Colonic mucosa (tissue), 4 donors: ENCODE measurements around the gene MBD4. TPM values are rescaled to one million over a fixed set of nuclear protein-coding genes. Genes with fewer than 3 reads are reported as not detected.
A peak's percentile ranks its signal among the peaks of the same experiment; 100 is the strongest.

Experiments
- DNase-seq: peaks from one replicate; pipeline ENCODE4 v3.0.0-alpha.2; 2020
- H3K27ac ChIP-seq: fragments of 200-600 bp; one replicate; pipeline ENCODE4 v1.8.0; 2021
- H3K27me3 ChIP-seq: fragments of 200-600 bp; one replicate; pipeline ENCODE4 v1.8.0; 2021
- H3K36me3 ChIP-seq: fragments of 200-600 bp; one replicate; pipeline ENCODE4 v1.8.0; 2021
- H3K4me1 ChIP-seq: fragments of 200-600 bp; one replicate; pipeline ENCODE4 v1.8.0; 2021; ENCODE audit warnings: mild to moderate bottlenecking
- H3K4me3 ChIP-seq: fragments of 200-600 bp; one replicate; pipeline ENCODE4 v1.8.0; 2021
- H3K9ac ChIP-seq, 2 donors: one replicate each; pipeline ENCODE4 v1.7.0; 2013; ENCODE audit warnings: control low read depth in 2 of 2, low read depth in 2 of 2, low read length in 2 of 2
- H3K9me3 ChIP-seq: fragments of 200-600 bp; one replicate; pipeline ENCODE4 v1.8.0; 2021
- CTCF ChIP-seq: fragments of 200-600 bp; IDR thresholded peaks from one replicate; pipeline ENCODE4 v1.8.0; 2022; ENCODE audit warnings: antibody characterized with exemption, mild to moderate bottlenecking
- intact Hi-C: fragments of 100-400 bp; cut with DNase I; formaldehyde crosslinking; loops from one replicate; pipeline ENCODE4 v1.14.1; 2022
- total RNA-seq, 2 donors: library from RNA; stranded (reverse); fragmentation: NEBNext Ultra II Directional in 1 of 2; extraction: Animal tissue kit (Norgen Biotek cat#: 25700) in 1 of 2; gene quantifications; one replicate each; pipeline ENCODE4 v1.2.1, GENCODE V29; 2021
- donor health status: healthy.
- donor health status: DM: no; HTN: no; CAD: no.
- donor health status: DM: no; HTN: no; CAD: no.

The MBD4 gene
- total RNA-seq, 2 donors from 2014 or later = 25.0 to 28.9 TPM

GRCh38 chr3:129441782-129442181 is 2.0 kb upstream of the MBD4 start:
- Histone ChIP-seq H3K27me3 (no peaks in the 10 kb centered on the region), H3K9me3 (no peaks in the 10 kb centered on the region), H3K4me3 (no peak overlapping the region), H3K4me1 (peaks cover 7% of the 10 kb centered on the region), H3K9ac (peak overlapping the region in 1 of 2 donors; percentile 81), H3K36me3 (no peaks in the 10 kb centered on the region), H3K27ac (peak overlapping the region; percentile 34)
- intact Hi-C loops = no loop called here
- DNase-seq = no peak
- TF ChIP-seq CTCF = no peak

GRCh38 chr3:129441215-129441614 is 1.5 kb upstream of the MBD4 start:
- DNase-seq = no peak
- intact Hi-C loops = no loop called here
- peak overlapping the region; percentile 78 for H3K4me3 ChIP-seq
- no peaks in the 10 kb centered on the region for H3K9me3 ChIP-seq
- peak overlapping the region; percentile 36 to 81 for H3K9ac ChIP-seq
- H3K4me1 ChIP-seq = peaks cover 7% of the 10 kb centered on the region
- TF ChIP-seq CTCF = no peak
- no peaks in the 10 kb centered on the region for H3K27me3 ChIP-seq
- no peaks in the 10 kb centered on the region for H3K36me3 ChIP-seq
- H3K27ac ChIP-seq = peak overlapping the region; percentile 85

GRCh38 chr3:129440618-129441190 is 956 bp upstream of the MBD4 start:
- intact Hi-C loops = no loop called here
- H3K27ac ChIP-seq = peak overlapping the region; percentile 85
- no peaks in the 10 kb centered on the region for H3K27me3 ChIP-seq
- H3K36me3 ChIP-seq = no peaks in the 10 kb centered on the region
- peak overlapping the region; percentile 81 to 82 for H3K9ac ChIP-seq
- TF ChIP-seq CTCF = no peak
- no peak for DNase-seq
- H3K4me3 ChIP-seq = peak overlapping the region; percentile 78
- H3K4me1 ChIP-seq = peaks cover 7% of the 10 kb centered on the region
- H3K9me3 ChIP-seq = no peaks in the 10 kb centered on the region

GRCh38 chr3:129439226-129439816 is 427 bp downstream of the MBD4 start:
- intact Hi-C loops = no loop called here
- peak; percentile 64 for DNase-seq
- Histone ChIP-seq H3K4me3 (peak overlapping the region; percentile 78), H3K4me1 (peaks cover 7% of the 10 kb centered on the region), H3K27me3 (no peaks in the 10 kb centered on the region), H3K9me3 (no peaks in the 10 kb centered on the region), H3K9ac (peak overlapping the region; percentile 94 to 95), H3K27ac (peak overlapping the region; percentile 85), H3K36me3 (no peaks in the 10 kb centered on the region)
- TF ChIP-seq CTCF = no peak

- Histone ChIP-seq H3K9ac (no peak overlapping the region), H3K27me3 (no peaks in the 10 kb centered on the region), H3K9me3 (no peaks in the 10 kb centered on the region), H3K27ac (no peak overlapping the region), H3K36me3 (no peaks in the 10 kb centered on the region), H3K4me1 (no peaks in the 10 kb centered on the region), H3K4me3 (no peak overlapping the region)
- intact Hi-C loops = no loop called here
- no peak for TF ChIP-seq CTCF
- no peak for DNase-seq
These were observed 4.4 kb downstream of the MBD4 start for GRCh38 chr3:129435367-129435766.
